HG03432 (cell line): ENCODE measurements around the gene PMCH.
"Not testable (repeated sequence)": the region's sequence is repeated elsewhere in the genome, so short reads cannot be mapped to it uniquely, and the experiment has no call there.

Source experiments
- ATAC-seq: cut with Tn5 transposase; IDR thresholded peaks from one replicate; pipeline ENCODE4 v1.9.1; 2021; ENCODE audit warnings: mild to moderate bottlenecking, moderate library complexity; ENCODE audit not compliant: unreplicated experiment

Gene PMCH, protein sequence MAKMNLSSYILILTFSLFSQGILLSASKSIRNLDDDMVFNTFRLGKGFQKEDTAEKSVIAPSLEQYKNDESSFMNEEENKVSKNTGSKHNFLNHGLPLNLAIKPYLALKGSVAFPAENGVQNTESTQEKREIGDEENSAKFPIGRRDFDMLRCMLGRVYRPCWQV

DNA sequence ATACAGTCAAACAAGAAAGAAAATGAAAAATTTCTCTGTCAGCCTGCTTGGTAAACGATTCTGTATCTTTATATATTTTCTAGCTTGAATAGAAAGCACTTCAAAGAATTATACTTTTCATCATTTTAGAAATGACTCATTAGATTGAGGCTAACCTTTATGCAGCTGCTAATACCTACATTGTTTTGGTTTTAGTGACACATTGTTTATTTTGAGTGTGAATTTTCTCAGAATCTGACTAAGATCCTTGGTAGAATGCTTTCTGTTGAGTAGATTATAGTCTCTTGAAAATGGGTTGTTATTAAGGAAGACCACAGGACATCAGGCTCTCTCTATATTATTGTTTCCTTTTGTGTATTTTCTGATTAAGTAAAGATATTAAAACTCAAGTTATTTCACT is at the start of gene PMCH:
PMCH (minus strand) TSS at position 45 of the 400 bp plus-strand sequence. CDS start 63 bp downstream, outside the sequence.
- peak; percentile 90 for ATAC-seq

DNA sequence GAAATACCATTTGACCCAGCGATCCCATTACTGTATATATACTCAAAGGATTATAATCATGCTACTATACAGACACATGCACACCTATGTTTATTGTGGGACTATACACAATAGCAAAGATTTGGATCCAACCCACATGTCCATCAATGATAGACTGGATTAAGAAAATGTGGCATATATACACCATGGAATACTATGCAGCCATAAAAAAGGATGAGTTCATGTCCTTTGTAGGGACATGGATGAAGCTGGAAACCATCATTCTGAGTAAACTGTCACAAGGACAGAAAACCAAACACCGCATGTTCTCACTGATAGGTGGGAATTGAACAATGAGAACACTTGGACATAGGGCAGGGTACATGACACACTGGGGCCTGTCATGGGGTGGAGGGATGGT is 43.2 kb upstream of the PMCH start:
- not testable (repeated sequence) for ATAC-seq

DNA sequence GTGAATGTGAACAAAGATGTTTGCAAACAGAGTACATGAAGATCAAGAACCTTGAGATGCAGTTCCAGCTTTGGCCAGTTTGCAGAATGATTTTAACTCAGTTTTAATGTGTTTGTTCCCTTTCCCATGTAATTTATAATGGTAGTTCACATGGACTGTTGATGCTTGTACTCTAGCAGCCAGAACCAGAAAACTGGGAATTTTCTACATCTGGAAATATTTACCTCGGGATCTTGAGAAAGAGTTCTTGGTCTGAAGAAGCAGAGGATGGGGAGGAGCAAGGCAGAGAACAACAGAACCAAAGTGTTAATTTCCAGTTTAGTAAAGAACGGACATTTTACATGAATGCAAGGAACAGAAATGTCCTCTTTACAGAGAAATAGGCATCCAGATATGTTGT is 37.0 kb upstream of the PMCH start:
- no peak for ATAC-seq

DNA sequence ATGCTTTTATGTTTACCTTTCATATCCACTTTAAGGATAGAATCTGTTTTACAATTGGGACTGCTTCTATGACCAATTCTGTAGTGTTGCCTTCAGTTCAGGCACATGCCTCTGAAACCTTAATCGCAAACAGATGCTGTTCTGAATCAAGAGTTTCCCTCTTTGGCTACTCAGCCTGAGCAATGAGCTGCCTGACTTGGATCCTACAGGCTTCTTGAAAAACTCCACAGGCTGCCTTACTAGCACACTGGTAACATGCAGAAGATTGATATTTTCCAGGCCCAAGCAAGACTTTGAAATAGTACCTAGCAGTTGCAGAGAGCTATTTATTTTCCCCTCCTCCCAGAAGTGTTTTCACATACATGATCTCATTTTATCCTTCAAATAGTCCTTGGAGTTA is 34.8 kb upstream of the PMCH start:
- ATAC-seq: no peak

DNA sequence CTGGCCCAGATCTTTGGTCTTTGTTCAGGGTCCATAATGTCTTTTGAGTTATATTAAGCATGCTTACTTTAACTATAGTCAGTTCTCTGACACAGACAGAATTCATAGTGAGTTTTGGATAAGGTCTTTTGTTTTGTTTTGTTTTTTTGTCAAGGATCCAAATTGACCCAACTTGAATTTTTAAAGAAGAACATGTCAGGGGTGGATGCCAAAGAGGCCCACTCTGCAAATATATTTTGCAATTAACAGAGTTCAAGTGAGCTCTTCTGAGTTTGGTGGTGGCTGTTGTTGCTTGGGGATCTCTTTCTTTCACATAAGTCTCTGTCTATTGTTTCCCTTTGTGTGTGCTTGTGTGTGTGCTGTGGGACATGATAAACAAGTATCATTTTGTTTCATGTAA is 34.4 kb upstream of the PMCH start:
- no peak for ATAC-seq

DNA sequence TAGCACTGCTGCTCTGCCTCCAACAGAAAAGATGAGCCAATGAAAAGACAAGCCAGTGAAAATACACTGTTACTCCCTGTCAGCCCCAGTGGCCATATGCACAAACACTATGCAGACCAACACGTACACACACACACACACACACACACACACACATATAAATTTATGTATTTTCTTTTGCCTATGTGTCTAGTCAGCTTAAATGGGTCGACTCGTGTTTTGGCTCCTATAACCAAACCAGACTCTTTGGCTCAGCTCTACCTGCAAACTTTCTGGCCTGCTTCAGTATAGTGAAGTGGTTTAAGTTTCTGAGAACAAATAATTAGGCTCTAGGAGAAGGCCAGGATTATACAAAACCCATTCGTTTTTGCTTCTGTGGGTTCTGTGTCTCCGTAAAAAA is 30.3 kb upstream of the PMCH start:
- ATAC-seq: no peak

DNA sequence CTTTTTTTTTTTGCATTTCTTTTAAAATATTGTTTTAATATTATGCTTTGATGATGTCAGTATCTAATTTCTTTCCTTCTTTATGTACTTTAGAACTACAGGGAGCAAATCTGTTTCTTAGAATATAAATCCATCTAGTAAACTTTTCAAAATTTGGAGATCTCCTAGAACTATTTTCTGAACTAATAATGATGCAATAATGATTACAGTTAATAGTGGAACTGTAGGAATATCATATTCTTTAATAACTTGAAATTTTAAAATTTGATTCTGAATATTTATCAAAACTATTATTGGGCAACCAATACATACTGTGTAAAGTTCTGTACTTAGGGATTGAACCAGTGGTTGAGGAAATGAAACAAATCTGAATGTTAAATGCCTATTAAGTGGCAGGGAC is 23.1 kb upstream of the PMCH start:
- ATAC-seq: no peak

DNA sequence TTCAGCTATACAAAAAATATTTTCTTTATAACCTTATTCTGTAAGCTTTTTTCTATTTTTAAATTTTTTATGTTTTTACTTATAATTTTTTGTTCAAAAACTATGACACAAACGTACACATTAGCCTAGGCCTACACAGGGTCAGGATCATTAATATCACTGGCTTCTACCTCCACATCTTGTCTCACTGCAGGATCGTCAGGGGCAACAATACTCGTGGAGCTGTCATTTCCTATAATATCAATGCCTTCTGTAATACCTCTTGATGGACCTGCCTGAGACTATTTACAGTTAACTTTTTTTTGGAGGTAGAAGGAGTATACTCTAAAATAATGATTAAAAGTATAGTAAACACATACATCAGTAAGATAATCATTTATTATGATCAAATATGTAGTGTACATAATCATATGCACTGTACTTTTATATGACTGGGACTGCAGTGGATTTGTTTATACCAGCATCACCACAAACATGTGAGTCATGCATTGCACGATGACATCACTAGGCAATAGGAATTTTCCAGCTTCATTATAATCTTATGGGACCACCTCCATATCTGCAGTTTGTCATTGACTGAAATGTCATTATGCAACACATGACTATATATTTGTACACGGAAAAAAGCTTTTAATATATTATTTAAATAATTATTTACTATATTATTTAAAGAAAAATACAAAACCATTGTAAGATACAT is 18.5 kb upstream of the PMCH start:
- no peak for ATAC-seq

DNA sequence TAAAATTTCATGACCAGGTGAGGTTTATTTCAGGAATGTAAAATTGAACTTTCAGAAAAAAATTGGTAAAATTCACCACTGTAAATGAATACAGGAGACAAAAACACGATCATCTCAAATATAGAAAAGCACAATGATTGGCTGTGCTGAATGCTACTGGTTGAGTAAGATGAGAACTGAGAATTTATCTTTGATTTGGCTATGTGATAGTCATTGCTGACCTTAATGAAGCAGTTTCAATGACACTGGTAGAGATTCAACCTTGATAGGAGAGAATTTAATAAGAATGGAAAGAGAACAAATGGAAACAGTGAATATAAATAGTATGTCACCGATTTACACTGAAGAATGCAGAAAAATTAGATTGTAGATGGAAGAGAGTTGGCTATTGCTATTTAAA is 6.4 kb upstream of the PMCH start:
- ATAC-seq: no peak

DNA sequence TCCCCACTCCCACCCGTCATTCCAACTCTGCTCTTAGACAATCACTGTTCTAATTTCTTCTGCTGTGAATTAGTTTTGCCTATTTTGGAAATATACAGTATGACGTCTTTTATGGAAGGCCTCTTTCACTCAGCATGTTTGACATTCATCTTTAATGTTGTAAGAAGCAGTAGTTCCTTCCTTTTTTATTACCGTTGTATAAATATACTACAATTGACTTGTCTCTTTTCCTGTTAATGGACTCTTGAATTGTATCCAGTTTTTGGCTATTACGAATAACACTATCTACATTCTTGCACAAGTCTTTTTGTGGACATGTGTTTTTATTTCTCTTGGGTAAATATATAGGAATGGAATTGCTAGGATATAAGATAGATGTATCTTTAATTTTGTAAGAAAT is 4.9 kb upstream of the PMCH start:
- ATAC-seq: no peak

DNA sequence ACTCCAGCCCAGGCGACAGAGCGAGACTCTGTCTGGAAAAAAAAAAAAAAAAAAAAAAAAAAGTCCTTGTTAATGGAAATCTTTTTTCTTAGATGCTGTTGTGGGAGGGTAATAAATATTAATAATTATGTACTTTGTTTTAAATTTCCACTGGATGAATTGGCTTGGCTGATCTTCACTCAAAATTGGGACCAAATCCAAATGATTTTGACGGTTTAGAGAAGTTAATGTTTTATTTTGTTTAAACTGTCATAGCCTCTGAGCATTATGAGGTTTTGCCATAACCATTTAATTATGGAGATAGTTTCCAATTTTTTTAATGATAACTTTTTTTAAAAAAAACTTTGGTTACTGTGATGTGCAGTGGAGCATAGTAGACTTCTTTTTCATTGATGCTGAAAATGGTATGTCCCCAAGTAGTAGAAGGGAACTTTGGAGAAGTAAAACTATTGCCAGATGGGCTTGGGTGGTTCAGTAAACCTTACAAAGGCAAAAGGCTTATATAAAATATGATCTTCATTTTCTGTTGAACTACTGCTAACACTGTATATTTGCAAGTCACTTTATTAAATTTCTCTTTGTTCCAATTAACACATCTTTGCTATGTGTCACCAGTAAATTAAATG is 3.9 kb upstream of the PMCH start:
- ATAC-seq: no peak

DNA sequence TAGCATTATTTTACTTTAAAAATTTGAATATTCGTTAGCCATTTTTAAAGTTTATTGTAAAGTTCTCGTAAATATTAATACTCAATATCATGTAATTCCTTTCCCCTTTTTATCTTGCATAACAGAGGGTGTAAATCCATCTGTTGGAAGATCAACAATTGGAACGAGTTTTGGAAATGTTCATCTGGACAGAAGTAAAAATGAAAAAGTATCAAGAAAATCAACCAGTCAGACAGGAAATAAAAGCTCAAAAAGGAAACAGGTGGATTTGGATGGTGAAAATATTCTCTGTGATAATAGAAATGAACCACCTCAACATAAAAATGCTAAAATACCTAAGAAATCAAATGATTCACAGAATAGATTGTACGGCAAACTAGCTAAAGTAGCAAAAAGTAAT is 1.8 kb downstream of the PMCH start:
- ATAC-seq: no peak

DNA sequence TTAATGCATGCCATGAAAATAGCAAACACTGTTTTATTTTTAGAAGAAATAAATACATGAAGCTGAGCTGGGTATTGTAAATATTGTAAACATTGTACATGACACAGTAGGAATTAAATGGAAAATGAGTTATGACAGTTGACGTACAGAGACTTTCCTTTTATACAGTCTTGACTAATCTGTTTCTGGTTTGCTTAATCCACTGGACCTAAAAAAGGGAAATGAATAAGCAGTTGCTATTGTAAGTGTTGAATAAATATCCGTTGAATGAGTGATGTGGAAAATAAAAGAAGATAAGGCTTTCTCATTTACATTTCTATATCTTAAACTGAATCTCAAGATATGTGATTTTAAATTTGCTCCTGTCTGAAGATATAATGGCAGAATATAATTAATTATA is 15.0 kb downstream of the PMCH start:
- ATAC-seq: no peak

DNA sequence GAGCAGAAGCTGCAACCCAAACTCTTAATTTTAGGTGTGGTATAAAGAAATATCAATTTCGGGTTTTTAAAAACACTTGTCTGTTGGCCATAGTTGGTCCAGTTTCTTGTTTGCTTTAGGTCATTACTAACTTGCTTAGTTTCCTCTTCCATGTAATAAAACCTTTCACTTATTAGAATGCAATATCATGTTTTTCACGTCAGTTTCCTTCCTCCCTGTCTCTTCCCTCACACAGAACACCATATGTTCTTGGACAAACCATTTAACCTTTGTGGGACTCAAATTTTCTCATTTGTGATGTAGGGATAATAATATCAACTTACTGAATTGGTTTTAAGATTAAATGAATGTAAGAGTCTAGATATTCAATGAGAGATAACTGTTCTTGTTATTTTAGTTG is 22.9 kb downstream of the PMCH start:
- no peak for ATAC-seq

DNA sequence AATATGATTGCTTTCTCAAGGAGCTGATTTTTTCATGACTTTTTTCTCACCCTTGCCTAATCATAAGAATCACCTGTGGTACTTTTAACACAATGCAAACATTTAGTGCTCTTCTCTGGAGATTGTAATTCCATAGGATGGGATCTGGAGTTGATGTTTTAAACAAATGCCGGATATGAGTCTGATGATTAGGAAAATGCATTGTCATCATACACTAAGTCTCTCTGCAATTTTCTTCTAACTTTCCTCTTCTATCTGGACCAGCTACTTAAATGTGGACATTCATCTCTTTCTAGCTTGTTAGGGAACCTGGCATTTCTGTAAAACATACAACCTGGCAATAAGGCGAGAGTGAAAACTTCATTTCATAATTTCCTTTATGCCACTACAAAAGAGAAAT is 23.5 kb downstream of the PMCH start:
- ATAC-seq: no peak

DNA sequence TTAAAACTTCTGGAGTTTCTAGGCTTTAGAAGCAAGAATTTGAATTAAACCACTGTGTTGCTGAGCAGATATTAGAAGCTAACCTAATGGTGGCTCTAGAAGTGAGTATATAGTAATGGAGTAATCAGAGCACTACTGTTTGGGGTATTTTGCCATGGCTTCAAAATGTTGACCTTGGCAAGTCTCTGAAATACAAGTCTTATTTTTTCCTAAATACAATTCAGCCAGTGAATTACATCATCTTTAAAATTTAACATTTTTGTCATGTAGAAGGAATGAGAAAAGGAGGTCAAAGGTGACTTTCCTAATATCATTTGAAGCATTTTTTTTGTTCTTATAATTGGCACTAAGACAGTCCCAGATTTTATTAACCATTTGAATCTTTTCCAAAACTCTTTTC is 25.2 kb downstream of the PMCH start:
- no peak for ATAC-seq

DNA sequence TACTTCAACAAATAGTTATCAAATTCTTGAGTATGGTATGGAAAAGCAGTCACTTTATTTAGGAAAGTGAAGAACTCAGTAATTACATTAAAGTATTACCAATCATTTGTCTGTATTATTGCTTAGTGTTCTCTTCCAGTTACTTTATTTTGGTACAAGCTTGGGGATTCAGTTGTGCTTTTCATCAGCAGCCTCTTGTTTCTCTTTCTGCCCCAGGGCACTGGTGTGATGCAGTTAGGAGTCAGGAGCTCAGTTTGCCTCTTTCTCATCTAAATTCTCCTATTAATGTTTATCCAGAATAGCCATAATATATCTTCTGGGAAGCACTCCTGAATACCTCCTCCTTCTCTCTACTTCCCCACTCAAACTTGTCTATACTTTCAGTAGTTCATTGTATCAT is 25.7 kb downstream of the PMCH start:
- no peak for ATAC-seq

DNA sequence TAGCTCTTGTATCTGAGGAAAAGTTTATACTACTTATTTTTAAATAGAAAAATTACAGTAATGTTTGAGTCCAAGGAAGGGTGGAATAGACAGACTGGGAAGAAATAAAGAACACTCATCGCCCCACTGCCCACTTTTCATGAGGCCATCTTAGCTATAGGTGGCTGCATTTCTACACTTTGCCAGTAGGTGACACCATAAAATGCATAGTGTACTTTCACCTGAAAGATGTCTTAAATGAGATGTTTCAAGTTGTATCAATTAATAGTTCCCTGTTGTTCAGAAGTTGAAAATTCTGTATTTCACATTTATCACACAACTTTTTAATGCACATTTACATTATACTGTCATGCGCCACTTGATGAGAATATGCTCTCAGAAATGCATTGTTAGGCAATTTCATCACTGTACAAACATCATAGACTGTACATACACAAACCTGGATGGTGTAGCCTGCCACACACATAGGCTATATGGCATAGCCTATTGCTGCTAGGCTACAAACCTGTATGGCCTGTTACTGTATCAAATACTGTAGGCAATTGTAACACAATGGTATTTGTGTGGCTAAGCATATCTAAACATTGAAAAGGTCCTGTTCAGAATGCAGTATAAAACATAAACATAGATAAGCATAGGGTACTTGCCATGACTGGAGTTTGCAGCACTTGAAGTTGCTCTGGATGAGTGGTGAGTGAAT is 27.6 kb downstream of the PMCH start:
- no peak for ATAC-seq

DNA sequence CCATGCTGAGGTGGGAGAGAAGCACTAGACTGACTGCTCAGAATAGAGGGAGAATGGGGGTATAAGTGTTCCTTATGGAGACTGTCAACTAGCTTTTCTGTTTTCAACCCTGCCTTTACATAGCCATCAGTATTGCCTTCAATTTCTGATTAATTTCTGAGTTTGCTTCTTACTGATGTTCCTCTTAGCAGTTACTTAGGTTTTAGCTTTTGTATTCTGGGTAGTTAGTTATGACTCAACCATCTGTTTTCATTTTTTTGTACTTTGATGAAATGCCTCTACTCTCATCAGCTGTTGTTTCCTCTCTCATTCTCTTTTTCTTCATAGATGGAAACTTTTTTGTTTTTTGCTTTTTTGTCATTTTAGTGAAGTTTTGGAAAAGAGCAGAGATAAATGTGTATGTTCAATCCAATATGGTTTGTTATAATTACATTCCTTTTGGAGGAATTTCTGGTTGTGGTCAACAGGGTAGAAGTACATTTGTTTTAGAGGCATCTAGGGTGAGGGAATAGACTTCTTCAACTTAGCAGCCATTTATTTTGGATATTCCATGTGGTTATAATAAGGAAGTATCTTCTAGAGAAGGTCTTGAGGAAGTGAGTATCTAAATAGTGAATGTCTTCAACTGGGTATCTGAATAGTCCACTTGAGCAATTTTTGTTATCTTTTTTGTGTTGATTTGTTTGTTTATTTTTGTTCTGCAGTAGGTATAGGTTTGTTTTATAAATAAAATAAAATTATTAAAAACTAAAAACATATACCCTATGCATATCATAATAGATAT is 29.6 kb downstream of the PMCH start:
- peak; percentile 82 for ATAC-seq

DNA sequence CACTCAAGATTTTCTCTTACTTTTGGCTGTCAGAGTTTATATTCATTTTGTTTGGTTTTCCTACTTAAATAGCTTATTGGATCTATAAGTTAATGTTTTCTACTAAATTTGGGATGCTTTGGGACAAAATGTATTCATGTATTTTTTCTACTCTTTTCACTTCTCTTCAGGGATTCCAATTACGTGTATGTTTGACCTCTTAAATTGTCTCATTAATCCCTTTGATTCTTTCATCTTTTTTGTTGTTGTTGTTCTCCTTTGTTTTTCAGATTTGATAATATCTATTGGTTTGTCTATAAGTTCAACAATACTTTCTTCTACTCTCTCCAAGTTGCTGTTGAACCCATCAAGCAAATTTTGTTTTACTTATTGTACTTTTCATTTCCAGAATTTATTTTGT is 34.2 kb downstream of the PMCH start:
- no peak for ATAC-seq

DNA sequence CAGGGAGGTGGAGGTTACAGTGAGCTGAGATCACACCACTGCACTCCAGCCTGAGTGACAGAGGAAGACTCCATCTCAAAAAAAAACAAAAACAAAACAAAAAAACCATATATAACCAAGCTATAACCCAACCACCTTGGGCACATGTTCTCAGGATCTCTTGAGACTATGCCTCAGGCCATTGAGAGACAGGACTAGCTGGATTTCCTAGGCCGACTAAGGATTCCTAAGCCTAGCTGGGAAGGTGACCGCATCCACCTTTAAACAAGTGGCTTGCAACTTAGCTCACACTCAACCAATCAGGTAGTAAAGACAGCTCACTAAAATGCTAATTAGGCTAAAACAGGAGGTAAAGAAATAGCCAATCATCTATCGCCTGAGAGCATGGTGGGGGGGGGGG is 42.4 kb downstream of the PMCH start:
- ATAC-seq: not testable (repeated sequence)
